ENCODE measurements around the gene BLOC1S5. TPM values are rescaled to one million over a fixed set of nuclear protein-coding genes. Genes with fewer than 3 reads are reported as not detected.
A peak's percentile ranks its signal among the peaks of the same experiment; 100 is the strongest.

The BLOC1S5 gene
- total and polyA plus RNA-seq, 2 of the 13 experiments (the other 11 are each of a cell fraction or from before 2014, with no cell fraction given): 10.5 to 41.5 TPM

GRCh38 chr6:8082954-8083858 is 19.0 kb upstream of the BLOC1S5 start (continued):
- 0 out of 2 replicates have a peak, but pooled peaks have one; percentile 1 for TF ChIP-seq PAXIP1 (CRISPR knock-in tag; conservative IDR thresholded peaks at IDR 0.05)

GRCh38 chr6:8082572-8082953 is 18.4 kb upstream of the BLOC1S5 start:
- no peaks in the 10 kb centered on the region for H3K27me3 ChIP-seq (ENCODE audit: control insufficient read depth in 1 of 2, insufficient read depth in 2 of 2, low read length in 2 of 2)
- peaks cover 34% of the 10 kb centered on the region for H3K79me2 ChIP-seq (ENCODE audit: insufficient read depth, low read length)
- no peaks in the 10 kb centered on the region for H4K20me1 ChIP-seq (ENCODE audit: insufficient read depth, low read length)
- ATAC-seq (no peak), FAIRE-seq (no peak), DNase-seq (ENCODE audit: low spot score) (no peak)
- H2AFZ ChIP-seq (ENCODE audit: low read length): no peak overlapping the region
- peak overlapping the region; percentile 85 for H3K27ac ChIP-seq (ENCODE audit: extremely low read length, insufficient read depth, low read length)
- H3K4me1 ChIP-seq (ENCODE audit: insufficient read depth, low read length): peaks cover 76% of the 10 kb centered on the region
- no peak overlapping the region for H3K4me3 ChIP-seq (replicated peaks in 1 of 3; ENCODE audit: insufficient read depth in 1 of 3, low read depth in 2 of 3, low read length in 3 of 3)
- WGBS (ENCODE audit: low lambda C conversion rate): 83% methylated on average over 1 of the region's 1 CpG
- no peak overlapping the region; the same call in 1 of the 2 replicates for H3K9ac ChIP-seq (ENCODE audit: insufficient read depth, low read depth, low read length)
- H3K4me2 ChIP-seq (ENCODE audit: low read depth, low read length): peak overlapping the region; percentile 9; the same call in 1 of the 2 replicates
- CTCF ChIA-PET (ENCODE audit: low intra/inter-chr PET ratio, low total read pairs): no interaction called here
- H3K9me3 ChIP-seq (ENCODE audit: low read length): no peaks in the 10 kb centered on the region
- H3K36me3 ChIP-seq (replicated peaks in 1 of 2; ENCODE audit: control insufficient read depth in 1 of 2, insufficient read depth in 2 of 2, low read length in 2 of 2): peaks cover 7 to 24% of the 10 kb centered on the region in 2 experiments
- intact Hi-C loops (cut with micrococcal nuclease; ENCODE audit: unreplicated experiment) (no loop called here), in situ Hi-C loops (cut with HindIII; ENCODE audit: extremely low pct_ligation_motif_present, low pct_unique_long_range_greater_than_20kb) (no loop called here)
- POLR2A ChIA-PET: interaction anchor here (1.4 to 1.6 kb wide), 2 partner anchors 18 to 20 kb away, joined by 4 to 10 read pairs; partner anchors contain the start of genes BLOC1S5 and EEF1E1
- no TSS peak for BruUV-seq (replicated peaks)
- TF ChIP-seq AHDC1 (CRISPR knock-in tag; IDR thresholded peaks at IDR 0.05; ENCODE audit: borderline replicate concordance) (peak; percentile 27; the same call in 1 of the 2 replicates), ZNF33A (CRISPR knock-in tag; IDR thresholded peaks at IDR 0.05; ENCODE audit: borderline replicate concordance) (no peak), TBL1XR1 (IDR thresholded peaks at IDR 0.05; ENCODE audit: borderline replicate concordance, low read length, partially characterized antibody) (no peak), TBP (CRISPR knock-in tag; IDR thresholded peaks at IDR 0.05) (no peak), JUNB (CRISPR knock-in tag; IDR thresholded peaks at IDR 0.05; ENCODE audit: borderline replicate concordance) (no peak), TAF1 (CRISPR knock-in tag; IDR thresholded peaks at IDR 0.05) (no peak), NRL (CRISPR knock-in tag; IDR thresholded peaks at IDR 0.05; ENCODE audit: borderline replicate concordance) (no peak), SSRP1 (CRISPR knock-in tag; IDR thresholded peaks at IDR 0.05) (no peak)
